IPS-18a (cell line): ENCODE measurements around the gene ABCB9.
"Not testable (repeated sequence)": the region's sequence is repeated elsewhere in the genome, so short reads cannot be mapped to it uniquely, and the experiment has no call there.

ENCODE experiments used
- H3K27ac ChIP-seq: one replicate; pipeline ENCODE4 v1.5.1; 2013; ENCODE audit warnings: low read length
- H3K27me3 ChIP-seq: one replicate; pipeline ENCODE4 v1.6.1; 2013; ENCODE audit warnings: mild to moderate bottlenecking, low read length; ENCODE audit not compliant: control insufficient read depth, insufficient read depth
- H3K36me3 ChIP-seq: one replicate; pipeline ENCODE4 v1.6.1; 2013; ENCODE audit warnings: low read depth, low read length; ENCODE audit not compliant: control insufficient read depth
- H3K4me1 ChIP-seq: one replicate; pipeline ENCODE4 v1.6.1; 2013; ENCODE audit warnings: low read depth, low read length; ENCODE audit not compliant: control insufficient read depth
- H3K4me3 ChIP-seq: one replicate; pipeline ENCODE4 v1.5.1; 2013; ENCODE audit warnings: low read length
- H3K9ac ChIP-seq: one replicate; pipeline ENCODE4 v1.6.1; 2013; ENCODE audit warnings: mild to moderate bottlenecking, low read length, moderate library complexity
- H3K9me3 ChIP-seq: one replicate; pipeline ENCODE4 v1.6.1; 2013; ENCODE audit warnings: low read depth, low read length; ENCODE audit not compliant: control insufficient read depth

ABCB9 gene

GRCh38 chr12:122941351-122941750 is 24.9 kb downstream of the ABCB9 start:
- H3K4me3 ChIP-seq, H3K4me1 ChIP-seq, H3K27ac ChIP-seq: not testable (repeated sequence)

DNA sequence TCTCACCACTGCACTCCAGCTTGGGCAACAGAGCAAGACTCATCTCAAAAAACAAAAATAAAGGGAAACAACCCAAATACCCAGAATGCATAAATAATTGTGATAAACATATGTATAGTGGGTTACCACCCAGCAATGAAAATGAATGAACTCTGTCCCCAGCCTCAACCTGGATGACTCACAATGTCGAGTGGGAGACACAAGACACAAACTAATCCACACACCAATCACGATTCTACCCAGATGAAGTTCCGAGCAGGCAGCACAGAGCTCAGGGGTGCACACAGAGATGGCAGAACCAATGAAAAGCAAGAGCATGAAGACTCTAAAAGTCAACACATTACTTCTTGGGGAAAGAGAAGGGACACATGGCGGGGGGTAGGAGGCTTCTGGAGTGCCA is 27.1 kb downstream of the ABCB9 start:
- H3K9me3 ChIP-seq = no peaks in the 10 kb centered on the region

More at GRCh38 chr12:122941351-122941750, 24.9 kb downstream of the ABCB9 start:
- H3K27me3 ChIP-seq, H3K36me3 ChIP-seq, H3K9me3 ChIP-seq, H3K9ac ChIP-seq: not testable (repeated sequence)

GRCh38 chr12:122937622-122938091 is 28.6 kb downstream of the ABCB9 start:
- no peak overlapping the region for H3K27ac ChIP-seq
- no peaks in the 10 kb centered on the region for H3K9me3 ChIP-seq
- no peak overlapping the region for H3K4me3 ChIP-seq
- no peak overlapping the region for H3K9ac ChIP-seq
- no peaks in the 10 kb centered on the region for H3K27me3 ChIP-seq
- H3K4me1 ChIP-seq = no peaks in the 10 kb centered on the region
- H3K36me3 ChIP-seq = no peaks in the 10 kb centered on the region

More for the DNA sequence above, 27.1 kb downstream of the ABCB9 start:
- no peak overlapping the region for H3K4me3 ChIP-seq
- no peaks in the 10 kb centered on the region for H3K36me3 ChIP-seq
- H3K4me1 ChIP-seq = no peaks in the 10 kb centered on the region
- H3K27me3 ChIP-seq = no peaks in the 10 kb centered on the region
- no peak overlapping the region for H3K9ac ChIP-seq
- no peak overlapping the region for H3K27ac ChIP-seq

- H3K36me3 ChIP-seq = no peaks in the 10 kb centered on the region
- no peaks in the 10 kb centered on the region for H3K9me3 ChIP-seq
- H3K27ac ChIP-seq = no peak overlapping the region
- H3K27me3 ChIP-seq = no peaks in the 10 kb centered on the region
- no peak overlapping the region for H3K4me3 ChIP-seq
- H3K4me1 ChIP-seq = no peaks in the 10 kb centered on the region
- H3K9ac ChIP-seq = no peak overlapping the region
Measured at GRCh38 chr12:122935318-122935717, 30.9 kb downstream of the ABCB9 start.

DNA sequence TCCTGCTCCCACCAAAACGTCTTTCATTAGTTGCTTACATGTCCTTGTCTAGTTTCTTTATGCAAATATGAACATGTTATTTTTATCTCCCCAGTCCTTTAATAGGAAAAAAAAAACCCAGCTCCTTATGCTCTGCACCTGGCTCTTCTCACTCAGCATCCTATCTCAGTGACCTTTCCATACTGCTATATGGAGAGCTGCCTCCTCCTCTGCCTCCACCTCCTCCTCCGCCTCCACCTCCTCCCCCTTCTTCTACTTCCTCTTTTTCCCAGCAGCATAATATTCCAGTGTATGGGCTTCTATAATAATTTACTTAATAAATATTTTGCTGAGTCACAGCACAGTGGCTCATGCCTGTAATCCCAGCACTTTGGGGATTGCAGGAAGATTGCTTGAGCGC is 31.5 kb downstream of the ABCB9 start:
- H3K27ac ChIP-seq = no peak overlapping the region
- H3K4me1 ChIP-seq = no peaks in the 10 kb centered on the region
- no peaks in the 10 kb centered on the region for H3K27me3 ChIP-seq
- H3K36me3 ChIP-seq = no peaks in the 10 kb centered on the region
- no peak overlapping the region for H3K9ac ChIP-seq
- no peaks in the 10 kb centered on the region for H3K9me3 ChIP-seq
- H3K4me3 ChIP-seq = no peak overlapping the region

GRCh38 chr12:122932207-122932606 is 34.1 kb downstream of the ABCB9 start:
- Histone ChIP-seq H3K4me3 (no peak overlapping the region), H3K9me3 (no peaks in the 10 kb centered on the region), H3K36me3 (no peaks in the 10 kb centered on the region), H3K27ac (no peak overlapping the region), H3K9ac (no peak overlapping the region), H3K4me1 (no peaks in the 10 kb centered on the region), H3K27me3 (no peaks in the 10 kb centered on the region)

DNA sequence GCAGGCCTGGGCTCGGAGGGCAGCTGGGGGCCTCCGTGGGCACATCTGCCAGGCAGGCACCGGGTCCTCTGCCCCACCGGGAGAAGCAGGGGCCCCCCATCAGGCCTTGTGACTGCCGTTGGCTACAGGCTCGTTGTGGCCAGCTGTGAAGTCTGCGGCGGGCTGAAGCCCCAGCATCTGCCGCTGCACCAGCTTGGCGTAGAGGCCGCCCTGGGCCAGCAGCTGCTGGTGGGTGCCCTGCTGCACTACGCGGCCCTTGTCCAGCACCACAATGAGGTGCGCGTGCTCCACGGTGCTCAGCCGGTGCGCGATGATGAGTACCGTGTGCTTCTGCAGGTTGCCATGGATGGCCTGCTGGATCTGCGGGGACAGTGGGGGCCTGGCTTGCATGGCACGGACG is 36.5 kb downstream of the ABCB9 start:
- Histone ChIP-seq H3K9me3 (no peaks in the 10 kb centered on the region), H3K4me3 (no peak overlapping the region), H3K36me3 (no peaks in the 10 kb centered on the region), H3K4me1 (no peaks in the 10 kb centered on the region), H3K27me3 (no peaks in the 10 kb centered on the region), H3K9ac (no peak overlapping the region), H3K27ac (no peak overlapping the region)

- Histone ChIP-seq H3K27ac (no peak overlapping the region), H3K36me3 (no peaks in the 10 kb centered on the region)
Measured at GRCh38 chr12:122929148-122929538, 37.1 kb downstream of the ABCB9 start.

GRCh38 chr12:122928404-122929147 is 37.7 kb downstream of the ABCB9 start:
- H3K27me3 ChIP-seq = no peaks in the 10 kb centered on the region
- no peaks in the 10 kb centered on the region for H3K4me1 ChIP-seq
- no peak overlapping the region for H3K4me3 ChIP-seq
- H3K9ac ChIP-seq = no peak overlapping the region
- H3K9me3 ChIP-seq = no peaks in the 10 kb centered on the region
- H3K36me3 ChIP-seq = no peaks in the 10 kb centered on the region
- no peak overlapping the region for H3K27ac ChIP-seq

More at GRCh38 chr12:122929148-122929538, 37.1 kb downstream of the ABCB9 start:
- Histone ChIP-seq H3K9me3 (no peaks in the 10 kb centered on the region), H3K4me3 (no peak overlapping the region), H3K9ac (no peak overlapping the region), H3K27me3 (no peaks in the 10 kb centered on the region), H3K4me1 (no peaks in the 10 kb centered on the region)

- no peaks in the 10 kb centered on the region for H3K27me3 ChIP-seq
- no peak overlapping the region for H3K4me3 ChIP-seq
- H3K9me3 ChIP-seq = no peaks in the 10 kb centered on the region
- H3K36me3 ChIP-seq = no peaks in the 10 kb centered on the region
- H3K27ac ChIP-seq = no peak overlapping the region
- H3K9ac ChIP-seq = no peak overlapping the region
- no peaks in the 10 kb centered on the region for H3K4me1 ChIP-seq
Measured at GRCh38 chr12:122927756-122928403, 38.4 kb downstream of the ABCB9 start.

DNA sequence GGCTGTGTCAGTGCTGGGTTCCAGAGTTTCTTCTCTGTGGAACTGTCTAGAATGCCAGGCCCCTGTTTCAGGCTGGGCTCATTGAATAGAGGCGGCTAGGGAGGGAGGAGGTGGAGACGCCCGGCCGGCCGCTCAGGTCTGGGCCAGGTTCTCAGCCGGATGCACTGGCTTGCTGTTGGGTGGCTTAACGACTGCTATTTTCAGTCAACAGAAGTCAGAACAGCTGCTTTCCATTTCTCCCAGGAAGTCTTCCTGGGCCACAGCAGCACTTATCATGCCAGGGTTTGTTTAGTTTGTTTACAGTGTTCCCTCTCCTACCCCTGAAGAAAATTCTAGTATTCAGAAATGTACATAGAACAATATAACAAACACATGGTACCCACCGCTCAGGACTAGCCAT is 44.3 kb downstream of the ABCB9 start:
- H3K27me3 ChIP-seq = no peaks in the 10 kb centered on the region
- H3K4me3 ChIP-seq = no peak overlapping the region
- no peaks in the 10 kb centered on the region for H3K9me3 ChIP-seq
- no peak overlapping the region for H3K9ac ChIP-seq
- H3K27ac ChIP-seq = no peak overlapping the region
- no peaks in the 10 kb centered on the region for H3K4me1 ChIP-seq
- no peaks in the 10 kb centered on the region for H3K36me3 ChIP-seq

GRCh38 chr12:122920687-122921086 is 45.6 kb downstream of the ABCB9 start:
- Histone ChIP-seq H3K9ac (no peak overlapping the region), H3K36me3 (no peaks in the 10 kb centered on the region), H3K27me3 (no peaks in the 10 kb centered on the region), H3K4me1 (no peaks in the 10 kb centered on the region), H3K4me3 (no peak overlapping the region), H3K27ac (no peak overlapping the region), H3K9me3 (no peaks in the 10 kb centered on the region)
